Left renal pelvis (tissue), 4 donors: ENCODE results near the gene SLC12A4. TPM values are rescaled to one million over a fixed set of nuclear protein-coding genes. Genes with fewer than 3 reads are reported as not detected.
"Not testable (repeated sequence)": the region's sequence is repeated elsewhere in the genome, so short reads cannot be mapped to it uniquely, and the experiment has no call there.

Experiments used
- DNase-seq, 4 donors: peaks; one replicate each; pipeline ENCODE4 v3.0.0-alpha.2; 2013; ENCODE audit warnings: low read depth in 4 of 4, low spot score in 3 of 4
- polyA plus RNA-seq, 4 donors: library from polyadenylated mRNA; unstranded; fragments of 120-200 nt; gene quantifications; one replicate each; pipeline ENCODE4 v1.2.1, GENCODE V29; 2013; ENCODE audit not compliant: insufficient read length in 4 of 4

The SLC12A4 gene
- 10 to 100 TPM; 32.7 to 61.6 (median 38.5) TPM for polyA plus RNA-seq

DNA sequence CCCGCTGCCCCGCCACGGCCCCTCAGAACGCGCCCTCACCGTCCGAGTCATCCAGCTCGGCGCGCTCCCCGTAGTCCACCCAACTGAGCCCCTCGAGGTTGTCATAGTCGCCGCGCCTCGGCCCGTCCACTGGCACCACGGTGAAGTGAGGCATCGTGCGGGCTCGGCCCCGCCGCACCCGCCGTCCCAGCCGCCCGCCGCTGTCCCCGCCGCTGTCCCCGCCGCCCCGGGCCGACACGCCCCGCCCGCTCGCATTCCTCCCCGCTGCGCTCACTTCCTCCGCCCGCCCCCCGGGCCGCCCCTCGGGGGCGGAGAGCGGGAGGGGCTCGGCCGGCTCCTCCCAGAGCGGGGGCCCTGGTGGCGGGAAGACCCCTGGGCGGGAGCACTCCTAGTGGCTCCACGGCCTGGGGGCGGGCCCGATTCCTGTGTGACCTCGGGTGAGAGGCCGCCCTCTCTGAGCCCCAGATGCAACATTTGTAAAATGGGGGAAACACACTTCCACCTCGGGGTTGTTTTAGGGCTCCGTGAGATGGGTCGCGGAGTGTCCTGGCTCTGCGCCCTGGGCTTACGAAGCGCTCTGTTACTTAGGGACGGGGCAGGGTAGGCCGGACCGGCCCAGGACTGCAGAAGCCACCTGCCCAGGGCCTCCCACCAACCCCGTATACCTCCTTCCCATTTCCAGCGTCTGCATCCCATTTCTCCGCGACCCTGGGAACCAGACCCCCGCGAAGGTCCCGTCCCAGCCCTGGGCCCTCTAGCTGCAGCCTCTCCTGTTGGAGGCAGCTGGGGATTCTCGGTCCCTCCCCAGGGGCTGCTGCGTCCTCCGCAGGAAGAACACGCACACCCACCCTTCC, at the start of gene SLC12A4:
TSS of gene SLC12A4 (minus strand) at position 238 of the 854 bp plus-strand sequence. CDS start at position 154, 84 bp downstream.
- DNase-seq, result peak; percentile 69 to 86 (median 80)

- DNase-seq, result no peak
Measured at GRCh38 chr16:68015681-68016080, 47.2 kb upstream of the SLC12A4 start, which contains the start of gene DPEP2NB. Gene DPEP2NB (minus strand): TSS chr16:68015911. CDS start chr16:68015770, 141 bp downstream.

- DNase-seq, result no peak
Measured at GRCh38 chr16:68013440-68013839, 45.0 kb upstream of the SLC12A4 start.

DNA sequence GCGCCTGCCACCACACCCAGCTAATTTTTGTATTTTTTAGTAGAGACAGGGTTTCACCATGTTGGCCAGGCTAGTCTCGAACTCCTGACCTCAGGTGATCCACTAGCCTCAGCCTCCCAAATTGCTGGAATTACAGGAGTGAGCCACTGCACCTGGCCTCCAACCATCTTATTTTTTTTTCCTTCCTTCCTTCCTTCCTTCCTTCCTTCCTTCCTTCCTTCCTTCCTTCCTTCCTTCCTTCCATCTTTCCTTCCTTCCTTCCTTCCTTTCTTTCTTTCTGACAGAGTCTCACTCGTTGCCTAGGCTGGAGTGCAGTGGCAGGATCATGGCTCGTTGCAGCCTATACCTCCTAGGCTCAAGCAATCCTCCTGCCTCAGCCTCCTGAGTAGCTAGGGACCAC, 41.4 kb upstream of the SLC12A4 start:
- DNase-seq, result not testable (repeated sequence)

GRCh38 chr16:68009157-68009735, 40.8 kb upstream of the SLC12A4 start:
- DNase-seq, result no peak

- no peak for DNase-seq
Measured at GRCh38 chr16:68005786-68006286, 37.4 kb upstream of the SLC12A4 start.

GRCh38 chr16:68005211-68005610, 36.8 kb upstream of the SLC12A4 start:
- no peak for DNase-seq

- DNase-seq, result no peak
Measured at GRCh38 chr16:68003031-68003430, 34.6 kb upstream of the SLC12A4 start.

GRCh38 chr16:68000450-68000849, 32.0 kb upstream of the SLC12A4 start:
- DNase-seq, result no peak

GRCh38 chr16:67999985-68000384, 31.5 kb upstream of the SLC12A4 start:
- DNase-seq, result no peak

GRCh38 chr16:67998779-67999688, 30.6 kb upstream of the SLC12A4 start, which contains the start of gene DPEP2:
Gene DPEP2 (minus strand): TSS chr16:67999484. CDS start chr16:67993212, 6,272 bp downstream.
- not testable (repeated sequence) for DNase-seq

GRCh38 chr16:67998231-67998778, 29.9 kb upstream of the SLC12A4 start:
- DNase-seq, result not testable (repeated sequence)

- DNase-seq, result no peak
Measured at GRCh38 chr16:67996666-67997065, 28.2 kb upstream of the SLC12A4 start.

GRCh38 chr16:67995423-67995822, 27.0 kb upstream of the SLC12A4 start:
- DNase-seq, result no peak

- DNase-seq, result not testable (repeated sequence)
Measured at GRCh38 chr16:67994040-67994408, 25.6 kb upstream of the SLC12A4 start.

GRCh38 chr16:67993207-67994039, 25.0 kb upstream of the SLC12A4 start:
- DNase-seq, result peak in 1 of 4 donors; percentile 30

DNA sequence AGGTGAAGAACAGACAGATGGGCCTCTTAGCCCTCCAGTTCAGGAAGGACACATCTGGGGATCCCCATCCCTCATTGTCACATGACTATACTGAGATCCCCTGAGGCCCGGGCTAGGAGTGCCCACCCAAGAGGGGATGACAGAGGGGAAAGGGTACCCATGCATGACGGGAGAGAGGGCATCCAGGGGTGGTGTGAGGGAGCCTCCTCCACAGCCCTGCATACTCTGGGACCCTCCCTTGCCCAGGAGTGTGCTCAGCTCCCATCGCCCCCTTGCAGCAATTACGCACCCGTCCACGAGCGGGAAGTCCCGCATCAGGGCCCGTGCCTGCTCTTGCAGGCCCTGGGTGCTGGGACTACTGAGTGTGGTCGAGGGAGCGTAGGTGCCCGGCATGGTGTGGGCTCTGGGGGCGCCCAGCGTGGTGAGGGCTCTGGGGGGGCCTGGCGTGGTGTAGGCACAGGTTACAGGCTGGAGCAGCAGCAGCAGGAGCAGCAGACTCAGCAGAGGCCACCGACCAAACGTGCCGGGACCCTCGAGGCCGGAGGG, 24.3 kb upstream of the SLC12A4 start:
- no peak for DNase-seq

GRCh38 chr16:67990018-67990386, 21.6 kb upstream of the SLC12A4 start:
- DNase-seq, result no peak
